ENCODE data around the gene GCN1. TPM values are rescaled to one million over a fixed set of nuclear protein-coding genes. Genes with fewer than 3 reads are reported as not detected.

GCN1 gene
- total RNA-seq, 1 donor from 2014 or later, result 173 TPM

DNA sequence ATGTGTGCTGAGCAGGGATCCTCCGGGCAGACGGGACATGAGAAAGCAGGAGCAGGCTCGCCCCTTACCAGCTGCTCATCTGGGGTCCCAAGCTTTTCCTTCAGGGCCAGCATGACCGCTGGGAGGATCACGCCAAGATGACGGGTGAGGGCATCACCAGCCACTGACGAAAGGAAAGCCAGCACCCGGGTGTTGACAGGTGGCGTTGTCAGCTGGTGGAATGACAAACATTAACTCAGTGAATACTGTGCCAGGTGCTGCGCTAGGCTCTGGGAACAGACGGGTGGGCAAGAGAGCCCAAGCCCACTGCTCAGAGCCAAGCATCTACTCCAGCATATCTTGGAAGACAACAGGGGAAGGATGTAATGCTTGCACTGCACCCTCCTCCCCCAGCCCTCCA lies 56.7 kb downstream of the GCN1 start:
- intact Hi-C loops (cut with micrococcal nuclease), result no loop called here
- DNase-seq (ENCODE audit: low spot score), result no peak
- Mint-ChIP-seq H3K4me3 (no peak overlapping the region), H3K27me3 (ENCODE audit: insufficient read depth) (no peaks in the 10 kb centered on the region), H3K4me1 (ENCODE audit: low read depth) (no peaks in the 10 kb centered on the region), H3K36me3 (ENCODE audit: low read depth) (peaks cover 54% of the 10 kb centered on the region), H3K27ac (no peak overlapping the region), H3K9me3 (no peaks in the 10 kb centered on the region)

DNA sequence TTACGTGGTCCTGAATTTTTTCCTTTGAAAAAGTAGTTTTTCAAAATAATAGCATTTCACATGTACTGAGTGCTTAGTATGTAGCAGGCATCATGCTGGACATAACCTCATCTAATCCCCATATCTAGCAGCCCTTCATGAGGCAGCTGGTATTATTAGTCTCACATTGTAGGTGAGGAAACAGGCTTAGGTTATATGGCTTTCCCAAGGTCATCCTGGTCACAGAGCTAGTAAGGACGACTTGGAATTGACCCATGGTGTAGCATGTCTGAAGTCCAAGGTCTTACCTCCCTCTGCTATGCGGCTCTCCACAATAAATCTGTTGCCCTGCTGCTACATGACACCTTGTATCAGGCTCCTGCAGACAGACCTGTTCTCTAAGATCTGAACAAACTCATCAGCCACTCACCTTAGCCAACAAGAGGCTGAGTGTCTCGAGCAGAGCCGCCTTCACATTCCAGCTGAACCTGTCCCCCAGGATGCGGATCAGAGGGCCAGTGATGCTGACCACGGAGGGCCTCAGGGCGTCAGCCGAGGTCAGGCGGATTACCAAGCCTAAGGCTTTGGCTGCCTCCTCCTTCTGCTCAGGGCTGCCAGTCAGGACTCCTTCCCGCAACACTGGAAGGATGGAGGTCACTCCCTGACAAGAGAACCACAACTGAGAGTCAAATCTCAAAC lies 58.3 kb downstream of the GCN1 start:
- no peak overlapping the region for H3K27ac Mint-ChIP-seq
- no peaks in the 10 kb centered on the region for H3K9me3 Mint-ChIP-seq
- peaks cover 48% of the 10 kb centered on the region for H3K36me3 Mint-ChIP-seq (ENCODE audit: low read depth)
- no peak for DNase-seq (ENCODE audit: low spot score)
- intact Hi-C loops (cut with micrococcal nuclease), result no loop called here
- H3K4me3 Mint-ChIP-seq, result no peak overlapping the region
- no peaks in the 10 kb centered on the region for H3K27me3 Mint-ChIP-seq (ENCODE audit: insufficient read depth)
- no peaks in the 10 kb centered on the region for H3K4me1 Mint-ChIP-seq (ENCODE audit: low read depth)

DNA sequence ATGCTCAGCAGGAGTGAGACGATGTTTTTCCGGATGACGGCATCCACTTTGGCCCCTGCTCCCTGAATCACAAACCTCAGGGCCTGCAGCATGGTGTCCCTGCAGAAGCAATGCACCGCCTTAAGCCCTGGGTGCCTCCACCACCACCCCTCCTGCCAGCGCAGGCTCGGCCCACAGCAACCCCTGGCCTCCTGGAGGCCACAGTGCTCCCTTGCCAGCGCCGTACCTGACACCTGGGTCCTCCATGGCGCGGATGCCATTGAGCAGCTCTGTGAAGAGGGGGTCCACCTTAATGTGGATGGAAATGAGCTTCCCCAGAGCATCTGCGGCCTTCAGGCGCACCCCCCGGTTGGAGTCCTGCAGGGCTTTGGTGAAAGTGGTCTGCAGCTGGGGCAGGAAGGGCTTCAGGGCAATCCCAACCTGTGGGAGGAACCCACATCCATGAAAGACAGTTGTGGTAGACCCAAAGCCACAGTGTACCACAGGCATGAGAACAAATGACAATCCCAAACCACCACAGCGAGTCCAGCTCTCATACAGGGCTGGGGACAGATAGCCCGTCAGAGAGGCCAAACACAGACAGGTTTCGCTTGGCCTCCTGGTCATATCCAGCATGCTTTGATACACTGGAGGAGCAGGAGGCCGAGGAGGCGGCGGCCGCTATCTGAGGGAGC lies 60.1 kb downstream of the GCN1 start:
- H3K36me3 Mint-ChIP-seq (ENCODE audit: low read depth), result peaks cover 41% of the 10 kb centered on the region
- no peaks in the 10 kb centered on the region for H3K4me1 Mint-ChIP-seq (ENCODE audit: low read depth)
- DNase-seq (ENCODE audit: low spot score), result no peak
- intact Hi-C loops (cut with micrococcal nuclease), result no loop called here
- H3K27ac Mint-ChIP-seq, result no peak overlapping the region
- no peak overlapping the region for H3K4me3 Mint-ChIP-seq
- H3K27me3 Mint-ChIP-seq (ENCODE audit: insufficient read depth), result no peaks in the 10 kb centered on the region
- H3K9me3 Mint-ChIP-seq, result no peaks in the 10 kb centered on the region

DNA sequence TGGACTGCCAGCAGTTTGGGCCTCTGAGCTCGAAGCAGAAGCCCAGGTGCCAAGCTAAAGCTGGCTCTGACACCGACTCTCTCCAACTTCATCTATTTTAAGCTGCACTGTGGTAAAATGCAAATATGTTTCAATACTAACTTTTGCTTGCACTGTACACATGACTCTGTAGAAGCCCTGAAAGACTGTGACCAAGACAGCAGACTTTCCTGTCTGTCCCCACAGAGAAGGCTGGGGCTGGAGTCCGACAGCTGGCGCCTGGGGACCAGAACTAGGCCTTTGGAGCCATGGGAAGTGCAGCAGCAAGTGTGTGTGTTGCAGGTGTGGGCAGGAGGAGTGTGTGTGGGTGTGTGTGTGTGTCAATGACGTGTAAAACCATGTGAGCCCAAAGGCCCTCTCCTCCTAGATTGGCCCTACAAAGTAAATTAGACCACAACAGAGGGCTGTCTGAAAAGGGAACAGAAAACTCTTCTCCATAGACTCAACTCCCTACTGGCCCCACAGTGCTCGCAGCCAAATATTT lies 61.6 kb downstream of the GCN1 start:
- no peaks in the 10 kb centered on the region for H3K27me3 Mint-ChIP-seq (ENCODE audit: insufficient read depth)
- H3K27ac Mint-ChIP-seq, result no peak overlapping the region
- intact Hi-C loops (cut with micrococcal nuclease), result no loop called here

DNA sequence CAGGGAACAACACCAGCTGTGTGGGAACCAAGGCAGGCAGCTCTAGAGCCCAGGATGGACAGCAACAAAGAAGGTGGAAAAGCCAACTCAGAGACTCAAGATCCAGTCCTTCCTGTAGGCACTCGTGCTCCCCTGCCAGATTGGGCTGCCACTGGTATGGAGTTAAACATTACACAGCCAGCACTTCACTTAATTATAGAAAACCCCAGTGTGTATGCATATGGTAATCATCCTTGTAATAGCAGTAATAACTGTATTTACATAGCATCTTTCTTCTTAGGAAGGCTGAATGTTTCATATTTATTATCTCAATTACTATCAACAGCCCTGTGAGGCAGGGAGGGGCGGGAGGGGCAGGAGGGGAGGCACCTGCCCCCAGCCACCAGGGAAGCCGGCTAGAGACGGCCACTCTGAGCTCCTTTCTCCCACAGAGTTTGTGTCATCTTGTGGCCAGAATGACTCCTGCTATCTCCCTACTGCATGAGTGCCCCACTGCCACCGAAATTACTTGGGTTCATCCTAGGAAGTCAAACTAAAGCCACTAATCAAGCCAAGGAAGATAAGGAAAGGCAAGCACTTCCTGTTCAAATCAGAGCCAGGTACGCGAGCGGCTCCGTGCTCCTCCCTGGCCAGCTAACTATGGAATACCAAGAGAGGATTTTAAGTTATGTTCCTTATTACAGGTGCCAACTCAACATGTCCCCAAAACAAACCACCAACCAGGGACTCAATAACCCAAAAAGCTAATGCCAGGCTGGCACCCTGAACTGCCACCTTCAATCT lies 62.3 kb downstream of the GCN1 start:
- intact Hi-C loops (cut with micrococcal nuclease), result no loop called here
- no peak for DNase-seq (ENCODE audit: low spot score)
- Mint-ChIP-seq H3K9me3 (no peaks in the 10 kb centered on the region), H3K4me3 (no peak overlapping the region), H3K36me3 (ENCODE audit: low read depth) (peaks cover 47% of the 10 kb centered on the region), H3K4me1 (ENCODE audit: low read depth) (peaks cover under 1% of the 10 kb centered on the region), H3K27ac (no peak overlapping the region), H3K27me3 (ENCODE audit: insufficient read depth) (no peaks in the 10 kb centered on the region)

More for the DNA sequence above, 61.6 kb downstream of the GCN1 start:
- Mint-ChIP-seq H3K36me3 (ENCODE audit: low read depth) (peaks cover 42% of the 10 kb centered on the region), H3K9me3 (no peaks in the 10 kb centered on the region), H3K4me3 (no peak overlapping the region), H3K4me1 (ENCODE audit: low read depth) (no peaks in the 10 kb centered on the region)
- DNase-seq (ENCODE audit: low spot score), result no peak

DNA sequence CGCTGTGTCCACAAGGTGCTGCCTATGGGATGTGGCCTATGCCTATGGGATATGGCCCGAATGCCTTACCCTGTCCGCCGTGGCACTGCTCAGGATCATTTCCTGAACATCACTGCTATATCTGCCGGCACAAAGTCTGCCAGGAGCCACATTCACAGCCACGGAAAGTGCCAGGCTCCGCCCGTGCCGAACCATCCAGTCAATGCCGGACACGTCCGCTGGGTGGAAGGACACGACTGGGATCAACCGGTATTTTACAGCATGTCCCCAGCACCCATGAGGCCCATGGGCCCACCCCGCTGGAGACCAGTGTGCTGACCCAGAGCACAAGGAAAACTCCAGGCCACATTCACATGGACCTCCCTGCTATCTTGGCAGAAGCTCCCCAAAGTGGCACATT lies 63.4 kb downstream of the GCN1 start:
- Mint-ChIP-seq H3K9me3 (no peaks in the 10 kb centered on the region), H3K27ac (no peak overlapping the region), H3K36me3 (ENCODE audit: low read depth) (peaks cover 52% of the 10 kb centered on the region), H3K4me3 (no peak overlapping the region), H3K27me3 (ENCODE audit: insufficient read depth) (no peaks in the 10 kb centered on the region), H3K4me1 (ENCODE audit: low read depth) (peaks cover 12% of the 10 kb centered on the region)
- intact Hi-C loops (cut with micrococcal nuclease), result no loop called here
- no peak for DNase-seq (ENCODE audit: low spot score)

- H3K4me3 Mint-ChIP-seq, result no peak overlapping the region
- H3K9me3 Mint-ChIP-seq, result no peaks in the 10 kb centered on the region
- no peak for DNase-seq (ENCODE audit: low spot score)
- intact Hi-C loops (cut with micrococcal nuclease), result no loop called here
- no peaks in the 10 kb centered on the region for H3K27me3 Mint-ChIP-seq (ENCODE audit: insufficient read depth)
- H3K36me3 Mint-ChIP-seq (ENCODE audit: low read depth), result peaks cover 53% of the 10 kb centered on the region
- H3K4me1 Mint-ChIP-seq (ENCODE audit: low read depth), result peaks cover 17% of the 10 kb centered on the region
- H3K27ac Mint-ChIP-seq, result no peak overlapping the region
These were observed 64.5 kb downstream of the GCN1 start for GRCh38 chr12:120130011-120130410.

GRCh38 chr12:120126635-120127005 lies 67.9 kb downstream of the GCN1 start:
- Mint-ChIP-seq H3K27me3 (ENCODE audit: insufficient read depth) (no peaks in the 10 kb centered on the region), H3K9me3 (no peaks in the 10 kb centered on the region), H3K4me1 (ENCODE audit: low read depth) (peaks cover 37% of the 10 kb centered on the region), H3K36me3 (ENCODE audit: low read depth) (peaks cover 42% of the 10 kb centered on the region), H3K27ac (peak overlapping the region; percentile 83), H3K4me3 (no peak overlapping the region)
- intact Hi-C loops (cut with micrococcal nuclease), result no loop called here
- DNase-seq (ENCODE audit: low spot score), result no peak

DNA sequence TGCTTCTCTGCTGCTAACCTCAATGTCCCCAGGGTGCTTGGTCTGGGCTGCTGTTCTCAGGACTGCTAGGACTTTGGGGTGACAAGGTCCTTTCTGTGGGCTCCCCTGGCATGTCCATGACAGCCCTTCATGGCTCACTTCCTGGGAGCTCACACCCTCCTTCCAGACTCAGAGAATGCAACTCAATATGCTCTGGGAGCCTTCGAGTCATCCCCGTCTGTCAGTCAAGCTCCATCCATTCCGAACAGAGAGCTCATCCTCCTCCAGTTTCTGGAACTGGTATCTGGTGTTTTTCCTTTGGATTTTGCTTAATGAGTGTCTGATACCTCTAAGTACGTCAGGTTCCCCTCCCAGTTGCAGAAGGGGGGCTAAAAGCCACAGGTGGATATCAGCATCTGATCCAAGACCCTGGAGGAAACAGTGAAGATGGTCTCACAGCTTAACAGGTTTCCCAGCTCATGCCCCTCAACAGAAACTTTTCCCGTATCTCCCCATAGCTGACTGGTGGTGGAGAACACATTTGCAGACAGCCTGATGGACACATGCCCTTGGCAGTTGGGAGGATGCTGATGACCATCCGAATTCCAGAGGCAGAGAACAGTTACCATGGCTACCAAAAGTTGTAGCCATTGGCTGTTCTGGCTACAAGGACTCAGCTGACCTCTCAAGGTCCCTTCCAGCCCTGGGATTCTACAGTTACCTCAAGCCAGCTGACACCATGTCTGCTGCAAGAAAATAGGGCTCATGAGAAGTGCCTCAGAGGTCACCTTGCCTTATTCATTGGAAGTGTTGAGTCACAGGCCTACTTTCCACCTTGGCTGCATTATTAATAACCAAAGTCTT lies 68.5 kb downstream of the GCN1 start:
- peak overlapping the region; percentile 83 for H3K27ac Mint-ChIP-seq
- peaks cover 44% of the 10 kb centered on the region for H3K4me1 Mint-ChIP-seq (ENCODE audit: low read depth)

DNA sequence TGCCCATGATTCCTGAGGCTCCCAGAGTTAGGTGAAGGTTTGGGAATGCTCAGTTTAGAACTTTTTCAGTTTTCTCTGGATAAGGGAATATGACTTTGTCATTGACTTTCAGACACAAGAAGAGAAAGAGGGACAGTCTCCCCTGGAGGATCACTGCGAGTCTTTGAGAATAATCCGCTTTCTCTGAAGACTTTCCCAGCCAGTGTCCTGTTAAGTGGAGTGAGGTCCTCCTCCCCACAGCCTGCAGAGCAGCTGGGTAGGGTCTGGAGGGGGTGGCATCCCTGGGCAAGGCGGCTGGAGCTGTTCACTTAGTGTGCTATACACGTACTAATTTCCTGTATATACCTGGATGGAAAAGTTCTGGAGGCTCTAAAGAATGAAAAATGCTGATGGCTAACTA lies 69.5 kb downstream of the GCN1 start:
- H3K36me3 Mint-ChIP-seq (ENCODE audit: low read depth), result peaks cover 37% of the 10 kb centered on the region
- no peaks in the 10 kb centered on the region for H3K27me3 Mint-ChIP-seq (ENCODE audit: insufficient read depth)
- intact Hi-C loops (cut with micrococcal nuclease), result no loop called here
- no peak overlapping the region for H3K4me3 Mint-ChIP-seq
- H3K9me3 Mint-ChIP-seq, result no peaks in the 10 kb centered on the region
- peak overlapping the region; percentile 83 for H3K27ac Mint-ChIP-seq
- peaks cover 53% of the 10 kb centered on the region for H3K4me1 Mint-ChIP-seq (ENCODE audit: low read depth)
- DNase-seq (ENCODE audit: low spot score), result no peak

More for the DNA sequence above, 68.5 kb downstream of the GCN1 start:
- intact Hi-C loops (cut with micrococcal nuclease), result no loop called here
- Mint-ChIP-seq H3K9me3 (no peaks in the 10 kb centered on the region), H3K4me3 (no peak overlapping the region), H3K27me3 (ENCODE audit: insufficient read depth) (no peaks in the 10 kb centered on the region), H3K36me3 (ENCODE audit: low read depth) (peaks cover 37% of the 10 kb centered on the region)
- DNase-seq (ENCODE audit: low spot score), result no peak

GRCh38 chr12:120121766-120122293 lies 72.7 kb downstream of the GCN1 start:
- peak overlapping the region; percentile 65 for H3K4me3 Mint-ChIP-seq
- H3K27ac Mint-ChIP-seq, result peak overlapping the region; percentile 83
- H3K36me3 Mint-ChIP-seq (ENCODE audit: low read depth), result peaks cover 29% of the 10 kb centered on the region
- intact Hi-C loops (cut with micrococcal nuclease), result loop anchor here (2.0 to 5.0 kb wide), 2 partner anchors 70 to 169 kb away; partner anchors contain the start of genes GCN1 and RNU4-2
- DNase-seq (ENCODE audit: low spot score), result peak; percentile 15
- H3K27me3 Mint-ChIP-seq (ENCODE audit: insufficient read depth), result no peaks in the 10 kb centered on the region
- no peaks in the 10 kb centered on the region for H3K9me3 Mint-ChIP-seq
- H3K4me1 Mint-ChIP-seq (ENCODE audit: low read depth), result peaks cover 75% of the 10 kb centered on the region

DNA sequence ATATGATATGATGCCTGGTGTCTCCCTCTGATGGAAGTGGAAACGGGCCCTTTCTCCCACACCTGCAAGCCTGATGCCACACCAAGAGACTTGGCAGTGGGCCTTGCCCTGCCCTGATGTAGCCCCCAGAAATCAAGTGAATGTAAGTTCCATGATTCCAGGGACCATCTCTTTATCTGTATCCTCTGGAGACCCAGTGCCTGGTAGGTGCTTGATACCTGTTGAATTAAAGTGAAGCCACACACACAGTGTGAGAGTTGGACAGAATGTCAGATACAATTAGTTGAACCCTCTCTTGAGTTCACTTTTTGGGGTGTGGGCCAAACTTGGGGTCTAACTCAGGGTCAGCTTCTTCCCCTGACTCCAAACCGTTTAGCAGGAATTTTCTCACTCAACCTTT lies 73.2 kb downstream of the GCN1 start:
- Mint-ChIP-seq H3K9me3 (no peaks in the 10 kb centered on the region), H3K27ac (peak overlapping the region; percentile 83), H3K36me3 (ENCODE audit: low read depth) (peaks cover 24% of the 10 kb centered on the region), H3K4me3 (peak overlapping the region; percentile 65), H3K27me3 (ENCODE audit: insufficient read depth) (no peaks in the 10 kb centered on the region), H3K4me1 (ENCODE audit: low read depth) (peaks cover 70% of the 10 kb centered on the region)
- DNase-seq (ENCODE audit: low spot score), result no peak
- intact Hi-C loops (cut with micrococcal nuclease), result loop anchor here (2.0 to 5.0 kb wide), 2 partner anchors 71 to 169 kb away; partner anchors contain the start of genes GCN1 and RNU4-2
